Fibroblast of lung (primary cell): Measurements from ENCODE around the gene FILIP1L.

ENCODE experiments used
- CTCF ChIP-seq, 2 donors: IDR thresholded peaks in 1 of 2; conservative IDR thresholded peaks in 1 of 2; 1 replicate in 1 of 2; 2 replicates in 1 of 2; pipeline ENCODE4 v1.5.1; 2011 to 2012; ENCODE audit warnings: low read length in 2 of 2, control low read depth in 1 of 2, inconsistent platforms in 1 of 2, low read depth in 1 of 2, mild to moderate bottlenecking in 1 of 2
- EZH2 ChIP-seq: IDR thresholded peaks from 2 replicates; pipeline ENCODE4 v1.5.1; 2012; ENCODE audit warnings: low read length, control low read depth, mild to moderate bottlenecking; ENCODE audit errors: missing control alignments

- TF ChIP-seq CTCF (conservative IDR thresholded peaks at IDR 0.05 in 1 of 2, IDR thresholded peaks at IDR 0.05 in 1 of 2; ENCODE audit: low read depth in 1 of 2, low read length in 2 of 2) (no peak), EZH2 (no peak)
Observed at GRCh38 chr3:100128565-100128964, 14.3 kb upstream of the FILIP1L start.
